Activated T-helper 1 cell treated with anti-CD3 and anti-CD28 coated beads, Interleukin-12 subunit alpha, Interleukin-12 subunit beta, Interleukin-2, Interleukin-4 antibody, amounts not matched to agents 30 ng/mL and 10 ng/mL and 1 ng/mL, durations not matched to agents 14 hours and 24 hours and 36 hours (primary cell): ENCODE data around the gene APOL2. TPM values are rescaled to one million over a fixed set of nuclear protein-coding genes. Genes with fewer than 3 reads are reported as not detected.
"Not testable (repeated sequence)": the region's sequence is repeated elsewhere in the genome, so short reads cannot be mapped to it uniquely, and the experiment has no call there.

Experiments
- DNase-seq: peaks from one replicate; pipeline ENCODE4 v3.0.0; 2021; ENCODE audit warnings: low spot score
- H3K27ac Mint-ChIP-seq: one replicate; pipeline ENCODE4 v1.8.0; 2021; ENCODE audit warnings: mild to moderate bottlenecking, mixed read lengths
- H3K27me3 Mint-ChIP-seq: one replicate; pipeline ENCODE4 v1.8.0; 2022; ENCODE audit warnings: mild to moderate bottlenecking, moderate library complexity, mixed read lengths; ENCODE audit not compliant: insufficient read depth
- H3K36me3 Mint-ChIP-seq: one replicate; pipeline ENCODE4 v1.8.0; 2021; ENCODE audit warnings: low read depth, mixed read lengths
- H3K4me1 Mint-ChIP-seq: one replicate; pipeline ENCODE4 v1.8.0; 2021; ENCODE audit warnings: low read depth, mixed read lengths
- H3K4me3 Mint-ChIP-seq: one replicate; pipeline ENCODE4 v1.8.0; 2021; ENCODE audit warnings: mild to moderate bottlenecking, moderate library complexity, mixed read lengths
- H3K9me3 Mint-ChIP-seq: one replicate; pipeline ENCODE4 v1.8.0; 2021; ENCODE audit warnings: mixed read lengths
- intact Hi-C: fragments of 100-400 bp; cut with micrococcal nuclease; formaldehyde crosslinking; loops from one replicate; pipeline ENCODE4 v1.15.1; 2024
- total RNA-seq: library from RNA; stranded (reverse); gene quantifications from 2 replicates; pipeline ENCODE4 v1.2.3, GENCODE V29; 2022

APOL2 gene
- total RNA-seq, 1 donor from 2014 or later = 54.4 TPM

GRCh38 chr22:36277482-36278291 lies 38.4 kb upstream of the APOL2 start:
- peak overlapping the region; percentile 24 for H3K27ac Mint-ChIP-seq
- peaks cover 25% of the 10 kb centered on the region for H3K36me3 Mint-ChIP-seq
- no peaks in the 10 kb centered on the region for H3K27me3 Mint-ChIP-seq
- H3K9me3 Mint-ChIP-seq = no peaks in the 10 kb centered on the region
- DNase-seq = peak; percentile 47
- H3K4me3 Mint-ChIP-seq = no peak overlapping the region
- peaks cover 12% of the 10 kb centered on the region for H3K4me1 Mint-ChIP-seq
- intact Hi-C loops = loop anchor here (1.0 to 2.0 kb wide), 3 partner anchors 19 to 83 kb away; partner anchors contain the start of gene APOL2

- intact Hi-C loops = no loop called here
- no peak for DNase-seq
- Mint-ChIP-seq H3K27ac (no peak overlapping the region), H3K4me1 (peaks cover 12% of the 10 kb centered on the region), H3K27me3 (no peaks in the 10 kb centered on the region), H3K36me3 (peaks cover 4% of the 10 kb centered on the region), H3K4me3 (no peak overlapping the region), H3K9me3 (no peaks in the 10 kb centered on the region)
Observed at GRCh38 chr22:36274531-36274930, 35.2 kb upstream of the APOL2 start.

GRCh38 chr22:36271951-36272350 lies 32.6 kb upstream of the APOL2 start:
- H3K27me3 Mint-ChIP-seq, H3K9me3 Mint-ChIP-seq, H3K4me3 Mint-ChIP-seq, H3K4me1 Mint-ChIP-seq, DNase-seq, intact Hi-C loops, H3K27ac Mint-ChIP-seq: not testable (repeated sequence)
- H3K36me3 Mint-ChIP-seq = peaks cover 12% of the 10 kb centered on the region

- H3K4me3 Mint-ChIP-seq, H3K27ac Mint-ChIP-seq, H3K4me1 Mint-ChIP-seq, DNase-seq, intact Hi-C loops, H3K27me3 Mint-ChIP-seq, H3K9me3 Mint-ChIP-seq: not testable (repeated sequence)
- H3K36me3 Mint-ChIP-seq = peaks cover 15% of the 10 kb centered on the region
Observed at GRCh38 chr22:36271231-36271630, 31.9 kb upstream of the APOL2 start.

GRCh38 chr22:36267896-36268485 lies 28.7 kb upstream of the APOL2 start:
- Mint-ChIP-seq H3K27ac (no peak overlapping the region), H3K9me3 (no peaks in the 10 kb centered on the region), H3K36me3 (peaks cover 33% of the 10 kb centered on the region), H3K27me3 (no peaks in the 10 kb centered on the region), H3K4me1 (no peaks in the 10 kb centered on the region), H3K4me3 (no peak overlapping the region)
- intact Hi-C loops = no loop called here
- no peak for DNase-seq

- Mint-ChIP-seq H3K9me3 (no peaks in the 10 kb centered on the region), H3K36me3 (peaks cover 41% of the 10 kb centered on the region), H3K4me1 (no peaks in the 10 kb centered on the region), H3K27ac (no peak overlapping the region), H3K27me3 (no peaks in the 10 kb centered on the region), H3K4me3 (no peak overlapping the region)
- intact Hi-C loops = no loop called here
- DNase-seq = no peak
Observed at GRCh38 chr22:36267058-36267457, 27.7 kb upstream of the APOL2 start.

GRCh38 chr22:36263886-36264664 lies 24.7 kb upstream of the APOL2 start:
- H3K4me3 Mint-ChIP-seq, H3K4me1 Mint-ChIP-seq, H3K9me3 Mint-ChIP-seq, intact Hi-C loops, H3K27me3 Mint-ChIP-seq, DNase-seq, H3K27ac Mint-ChIP-seq: not testable (repeated sequence)
- H3K36me3 Mint-ChIP-seq = peaks cover 62% of the 10 kb centered on the region

GRCh38 chr22:36263216-36263673 lies 23.9 kb upstream of the APOL2 start:
- H3K27me3 Mint-ChIP-seq, H3K4me3 Mint-ChIP-seq, intact Hi-C loops, H3K9me3 Mint-ChIP-seq, DNase-seq, H3K27ac Mint-ChIP-seq: not testable (repeated sequence)
- Mint-ChIP-seq H3K36me3 (peaks cover 65% of the 10 kb centered on the region), H3K4me1 (peaks cover 15% of the 10 kb centered on the region)

- DNase-seq, H3K9me3 Mint-ChIP-seq, H3K27ac Mint-ChIP-seq, intact Hi-C loops, H3K4me3 Mint-ChIP-seq, H3K27me3 Mint-ChIP-seq: not testable (repeated sequence)
- Mint-ChIP-seq H3K4me1 (peaks cover 21% of the 10 kb centered on the region), H3K36me3 (peaks cover 66% of the 10 kb centered on the region)
Observed at GRCh38 chr22:36262307-36262706, 23.0 kb upstream of the APOL2 start.

- intact Hi-C loops, DNase-seq, H3K4me3 Mint-ChIP-seq, H3K27me3 Mint-ChIP-seq, H3K9me3 Mint-ChIP-seq, H3K27ac Mint-ChIP-seq: not testable (repeated sequence)
- H3K36me3 Mint-ChIP-seq = peaks cover 63% of the 10 kb centered on the region
- H3K4me1 Mint-ChIP-seq = peaks cover 26% of the 10 kb centered on the region
Observed at GRCh38 chr22:36261675-36262074, 22.3 kb upstream of the APOL2 start.

- Mint-ChIP-seq H3K4me1 (peaks cover 45% of the 10 kb centered on the region), H3K27me3 (no peaks in the 10 kb centered on the region), H3K27ac (peak overlapping the region; percentile 44), H3K9me3 (no peaks in the 10 kb centered on the region), H3K36me3 (peaks cover 56% of the 10 kb centered on the region), H3K4me3 (no peak overlapping the region)
- intact Hi-C loops = loop anchor here (2.0 kb wide), 1 partner anchor 17 kb away; no protein-coding TSS in a partner anchor
- no peak for DNase-seq
Observed at GRCh38 chr22:36259615-36260300, 20.4 kb upstream of the APOL2 start.
